Inferior parietal cortex (tissue), 1 donor: ENCODE measurements around the gene LMLN.
"Not testable (repeated sequence)": the region's sequence is repeated elsewhere in the genome, so short reads cannot be mapped to it uniquely, and the experiment has no call there.

ENCODE experiments used
- DNase-seq: peaks from one replicate; pipeline ENCODE4 v3.0.0-alpha.2; 2016; ENCODE audit errors: extremely low spot score

The LMLN gene

DNA sequence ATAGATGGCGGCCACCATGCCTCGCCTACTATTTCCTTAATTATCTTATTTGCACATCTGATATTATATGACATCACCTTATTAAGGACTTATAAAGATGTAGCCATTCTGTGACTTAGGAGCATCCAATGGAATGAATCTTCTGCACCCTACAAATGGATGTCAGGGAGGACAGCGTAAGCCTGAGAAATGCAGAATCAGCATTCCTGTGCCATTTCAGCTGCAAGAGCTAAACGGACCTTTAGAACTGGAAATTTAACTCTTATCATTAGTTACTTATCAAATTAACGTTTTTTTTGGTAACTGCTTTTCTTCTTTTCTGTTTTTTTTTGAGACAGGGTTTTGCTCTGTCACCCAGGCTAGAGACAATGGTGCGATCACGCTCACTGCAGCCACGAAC, 65.6 kb downstream of the LMLN start:
- DNase-seq, result no peak

DNA sequence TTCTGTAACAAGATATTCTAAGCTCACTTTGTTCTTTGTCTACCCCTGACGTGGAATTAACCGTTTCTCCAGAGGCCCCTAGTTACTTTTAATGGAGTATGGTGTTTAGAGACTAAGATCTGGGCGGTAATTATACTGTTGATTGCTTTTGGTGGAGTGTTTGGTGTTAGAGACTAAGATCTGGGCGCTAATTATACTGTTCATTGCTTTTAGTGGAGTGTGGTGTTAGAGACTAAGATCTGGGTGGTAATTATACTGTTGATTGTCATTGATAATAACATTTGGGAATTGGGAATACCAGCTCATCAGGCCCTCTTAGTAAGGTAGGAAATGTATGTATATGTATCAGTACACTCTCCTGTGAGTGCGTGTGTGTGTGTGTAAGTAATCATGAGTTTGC, 66.6 kb downstream of the LMLN start:
- no peak for DNase-seq

DNA sequence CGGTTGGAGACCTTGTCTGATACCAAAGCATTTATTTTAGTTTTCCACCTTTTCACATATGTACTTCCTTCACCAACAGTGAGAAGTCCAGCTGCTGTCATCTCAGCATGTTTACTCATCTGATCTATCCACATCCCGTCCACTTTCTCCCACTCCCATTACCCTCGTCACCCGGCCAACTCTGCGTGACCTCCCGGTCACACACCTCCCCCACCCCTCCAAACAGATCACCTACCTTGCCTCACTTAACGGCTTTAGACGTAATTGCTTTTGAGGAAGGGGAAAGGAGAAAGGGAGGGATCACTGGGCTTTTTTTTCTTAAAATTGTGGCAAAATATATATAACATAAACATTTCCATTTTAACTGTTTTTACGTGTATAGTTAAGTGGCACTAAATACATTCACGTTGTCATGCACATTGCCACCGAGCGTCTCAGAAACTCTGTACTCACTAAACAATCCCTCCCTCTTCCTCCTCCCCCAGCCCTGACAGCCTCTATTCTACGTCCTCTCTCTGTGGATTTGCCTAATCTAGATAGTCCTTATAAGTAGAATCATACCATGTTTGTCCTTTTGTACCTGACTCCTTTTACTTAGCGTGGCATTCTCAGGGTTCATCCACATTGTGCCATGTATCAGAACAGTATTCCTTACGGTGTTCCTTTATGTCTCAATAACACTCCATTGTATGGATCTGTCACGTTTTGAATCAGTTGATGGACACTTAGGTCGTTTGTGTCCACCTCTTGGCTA, 67.2 kb downstream of the LMLN start:
- DNase-seq, result no peak

- DNase-seq, result no peak
Measured at GRCh38 chr3:198027799-198028390, 67.9 kb downstream of the LMLN start.

GRCh38 chr3:198028718-198029117, 68.7 kb downstream of the LMLN start:
- no peak for DNase-seq

GRCh38 chr3:198030125-198030524, 70.1 kb downstream of the LMLN start:
- no peak for DNase-seq

DNA sequence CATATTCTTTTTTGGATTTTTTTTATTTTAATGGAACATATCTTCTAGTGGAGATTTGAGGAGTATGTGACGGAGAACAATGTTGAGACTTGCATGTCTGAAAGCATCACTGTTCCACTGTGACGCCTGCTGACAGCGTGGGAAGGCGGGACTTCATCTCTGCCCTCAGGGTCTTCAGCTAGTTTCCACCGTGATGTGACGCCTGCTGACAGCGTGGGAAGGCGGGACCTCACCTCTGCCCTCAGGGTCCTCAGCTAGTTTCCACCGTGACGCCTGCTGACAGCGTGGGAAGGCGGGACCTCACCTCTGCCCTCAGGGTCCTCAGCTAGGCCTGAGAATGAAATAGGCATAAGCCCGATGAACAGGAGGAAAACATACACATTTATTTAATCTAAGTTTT, 70.7 kb downstream of the LMLN start:
- DNase-seq, result no peak

GRCh38 chr3:198032039-198032936, 72.3 kb downstream of the LMLN start:
- no peak for DNase-seq

DNA sequence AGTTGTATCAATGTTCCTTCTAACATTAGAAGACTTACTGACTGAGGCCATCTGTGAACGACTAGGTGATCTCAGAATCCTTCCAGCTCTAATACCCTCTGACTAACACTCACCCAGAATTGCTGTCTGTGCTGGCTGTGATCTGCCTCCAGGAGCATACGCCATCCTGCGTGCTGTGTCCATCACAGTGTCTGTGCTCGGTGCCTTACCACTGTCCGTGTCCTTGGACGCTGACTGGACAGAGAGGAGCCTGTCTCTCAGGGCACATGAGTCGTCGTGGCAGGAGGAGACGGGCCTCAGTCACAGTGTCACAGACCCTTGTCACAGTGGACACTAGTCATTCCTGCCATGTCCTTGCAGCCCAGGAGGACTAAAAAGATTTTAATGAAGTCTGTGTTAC, 83.1 kb downstream of the LMLN start:
- DNase-seq, result no peak

GRCh38 chr3:198046120-198046857, 86.3 kb downstream of the LMLN start:
- DNase-seq, result no peak

DNA sequence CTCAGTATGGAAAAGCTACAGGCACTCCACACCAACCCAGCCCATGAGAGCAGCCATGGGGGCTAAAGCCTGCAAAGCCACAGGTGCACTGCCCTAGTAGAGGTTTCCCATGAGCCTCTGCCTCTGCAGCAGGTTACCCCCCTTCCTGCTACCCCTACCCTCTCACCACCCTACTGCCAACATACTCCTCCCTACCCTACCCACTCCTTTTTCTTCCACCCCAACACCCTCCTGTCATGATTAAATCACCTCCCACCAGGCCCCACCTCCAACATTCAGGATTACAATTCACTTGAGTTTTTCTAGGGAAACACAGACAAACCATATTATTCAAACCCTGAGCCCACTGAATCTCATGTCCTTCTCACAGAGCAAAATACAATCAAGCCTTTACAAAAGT, 88.4 kb downstream of the LMLN start:
- DNase-seq, result no peak

DNA sequence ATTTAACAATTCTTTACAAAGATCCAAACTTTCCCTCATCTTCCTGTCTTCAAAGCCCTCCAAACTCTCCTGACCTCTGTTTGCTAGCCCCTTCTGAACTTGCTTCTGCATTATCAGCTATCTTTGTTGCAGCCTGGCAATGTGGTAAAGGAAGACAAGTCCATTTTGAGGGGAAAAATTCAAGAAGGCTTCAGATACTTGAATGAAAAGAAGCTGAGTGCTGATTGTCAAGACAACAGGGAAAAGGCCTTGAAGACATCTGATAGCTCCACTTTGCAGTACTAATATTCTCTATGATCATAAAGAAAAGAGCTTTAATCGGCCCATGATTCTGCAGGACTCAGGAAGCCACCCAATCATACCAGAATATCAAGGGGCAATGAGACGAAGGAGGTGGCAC, 91.8 kb downstream of the LMLN start:
- DNase-seq, result no peak

DNA sequence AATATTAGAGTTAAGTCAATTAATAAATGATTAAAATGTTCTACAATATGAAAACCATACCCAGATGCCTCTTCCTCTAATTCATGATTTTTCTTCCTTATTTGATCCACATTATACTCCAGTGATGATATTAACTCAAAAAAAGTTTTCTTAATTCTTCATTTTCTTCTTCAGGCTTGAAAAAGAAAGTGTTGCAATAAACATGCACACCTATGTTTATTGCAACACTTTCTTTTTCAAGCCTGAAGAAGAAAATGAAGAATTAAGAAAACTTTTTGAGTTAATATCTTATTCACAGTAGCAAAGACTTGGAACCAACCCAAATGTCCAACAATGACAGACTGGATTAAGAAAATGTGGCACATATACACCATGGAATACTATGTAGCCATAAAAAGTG, 93.4 kb downstream of the LMLN start:
- DNase-seq, result not testable (repeated sequence)

- DNase-seq, result no peak
Measured at GRCh38 chr3:198061119-198062067, 101.4 kb downstream of the LMLN start.

GRCh38 chr3:198062068-198062465, 102.0 kb downstream of the LMLN start:
- no peak for DNase-seq

GRCh38 chr3:198064420-198064819, 104.4 kb downstream of the LMLN start:
- DNase-seq, result no peak

DNA sequence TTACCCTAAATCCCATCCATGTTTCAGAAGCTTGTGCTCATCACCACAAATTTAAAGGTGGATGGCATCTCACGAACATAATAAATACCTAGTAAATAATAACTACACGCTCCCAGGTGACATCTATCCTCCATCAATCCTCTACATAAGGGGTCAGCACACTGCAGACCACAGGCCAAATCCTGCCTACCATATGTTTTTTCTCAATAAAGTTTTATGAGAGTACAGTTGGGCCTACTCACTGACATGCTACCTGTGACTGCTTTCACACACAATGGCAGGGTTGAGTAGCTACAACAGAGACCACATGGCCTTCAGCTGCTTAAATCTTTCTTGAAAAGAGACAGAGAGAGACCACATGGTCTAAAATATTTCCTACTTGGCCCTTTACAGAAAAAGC, 105.9 kb downstream of the LMLN start:
- no peak for DNase-seq

GRCh38 chr3:198067416-198067815, 107.4 kb downstream of the LMLN start:
- no peak for DNase-seq

- no peak for DNase-seq
Measured at GRCh38 chr3:198070871-198071270, 110.9 kb downstream of the LMLN start.

DNA sequence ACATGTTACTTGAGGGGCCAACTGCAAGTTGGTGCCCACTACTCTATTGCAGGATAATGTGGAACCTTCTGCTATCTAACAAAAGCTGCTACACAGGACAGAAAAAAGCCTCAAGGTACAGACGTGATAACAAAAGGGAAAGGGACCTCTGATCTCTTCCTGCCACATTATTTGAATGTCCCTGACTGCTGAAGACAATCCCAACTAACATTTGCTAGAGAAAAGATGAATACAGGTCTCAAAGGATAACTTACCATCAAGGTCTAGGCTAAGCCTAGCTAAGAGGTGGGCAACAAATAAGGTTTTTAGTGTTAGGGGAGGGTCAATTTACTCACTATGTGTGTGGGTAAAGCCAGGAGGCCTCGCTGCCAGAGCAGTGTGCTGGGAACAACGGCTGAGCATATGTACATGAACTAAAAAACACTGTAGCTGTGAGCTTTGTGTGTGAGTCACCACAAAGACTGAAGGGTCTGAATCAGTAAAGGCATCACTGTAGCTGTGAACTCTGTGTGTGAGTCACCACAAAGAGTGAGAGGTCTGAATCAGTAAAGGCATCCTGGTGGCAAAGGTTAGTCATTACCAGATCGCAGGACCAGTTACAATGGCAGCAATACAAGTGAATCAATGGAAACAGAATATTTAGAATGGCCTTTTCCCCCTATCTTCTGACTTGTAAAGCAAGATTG, 111.7 kb downstream of the LMLN start:
- DNase-seq, result peak; percentile 20
